ENCODE data around the gene SRF.

The SRF gene

GRCh38 chr6:43229803-43230620 lies 58.9 kb downstream of the SRF start:
- no peak for DNase-seq
- in situ Hi-C loops (cut with MboI; ENCODE audit: low pct_unique_long_range_greater_than_20kb, low sequenced_read_pairs), result no loop called here

GRCh38 chr6:43231053-43231452 lies 60.0 kb downstream of the SRF start:
- in situ Hi-C loops (cut with MboI; ENCODE audit: low pct_unique_long_range_greater_than_20kb, low sequenced_read_pairs), result no loop called here

More at GRCh38 chr6:43231053-43231452, 60.0 kb downstream of the SRF start:
- DNase-seq, result no peak
